ENCODE results near the gene PTPRM.

DNA sequence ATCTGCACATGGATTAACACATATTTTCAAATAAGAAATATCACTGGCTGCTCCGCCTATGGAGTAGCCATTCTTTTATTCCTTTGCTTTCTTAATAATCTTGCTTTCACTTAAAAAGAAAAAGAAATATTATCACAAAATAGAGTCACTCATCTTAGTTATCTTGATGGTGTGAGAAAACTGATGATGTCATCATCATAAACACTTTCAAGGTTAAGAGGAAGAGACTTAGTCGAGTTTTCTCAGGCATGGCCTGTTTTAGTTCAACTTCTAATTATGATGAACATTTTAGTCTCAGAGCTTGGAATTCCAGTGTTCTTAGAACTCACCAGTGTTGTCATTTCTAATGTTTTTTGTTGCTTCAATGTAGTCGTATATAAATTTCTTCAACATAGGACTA lies 506.1 kb downstream of the PTPRM start:
- TF ChIP-seq ESRRG (CRISPR knock-in tag; IDR thresholded peaks at IDR 0.05) (no peak), ARNTL (CRISPR knock-in tag; IDR thresholded peaks at IDR 0.05; ENCODE audit: borderline replicate concordance, low read depth) (no peak), CSDC2 (CRISPR knock-in tag; IDR thresholded peaks at IDR 0.05) (no peak), ZFP30 (CRISPR knock-in tag; IDR thresholded peaks at IDR 0.05) (no peak), ZNF565 (CRISPR knock-in tag; conservative IDR thresholded peaks at IDR 0.05; ENCODE audit: low read depth) (no peak), ZFP3 (CRISPR knock-in tag; IDR thresholded peaks at IDR 0.05) (no peak), PPARA (CRISPR knock-in tag; IDR thresholded peaks at IDR 0.05; ENCODE audit: borderline replicate concordance) (no peak)
- TF ChIP-seq, protein P1, sequence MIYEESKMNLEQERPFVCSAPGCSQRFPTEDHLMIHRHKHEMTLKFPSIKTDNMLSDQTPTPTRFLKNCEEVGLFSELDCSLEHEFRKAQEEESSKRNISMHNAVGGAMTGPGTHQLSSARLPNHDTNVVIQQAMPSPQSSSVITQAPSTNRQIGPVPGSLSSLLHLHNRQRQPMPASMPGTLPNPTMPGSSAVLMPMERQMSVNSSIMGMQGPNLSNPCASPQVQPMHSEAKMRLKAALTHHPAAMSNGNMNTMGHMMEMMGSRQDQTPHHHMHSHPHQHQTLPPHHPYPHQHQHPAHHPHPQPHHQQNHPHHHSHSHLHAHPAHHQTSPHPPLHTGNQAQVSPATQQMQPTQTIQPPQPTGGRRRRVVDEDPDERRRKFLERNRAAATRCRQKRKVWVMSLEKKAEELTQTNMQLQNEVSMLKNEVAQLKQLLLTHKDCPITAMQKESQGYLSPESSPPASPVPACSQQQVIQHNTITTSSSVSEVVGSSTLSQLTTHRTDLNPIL (CRISPR knock-in tag; IDR thresholded peaks at IDR 0.05; ENCODE audit: low read depth) = no peak

Data from SK-N-SH treated with all-trans-retinoic acid at 6 μM for 48 hours (cell line).